RWPE1 (cell line): ENCODE measurements around the gene LYRM9.

Experiments used
- CTCF ChIA-PET: fragments of 350-600 bp; sonication (Branson Sonifier 250); formaldehyde crosslinking; extraction: SDS; loops from one replicate; lab custom pipeline; 2021; lab: Yijun Ruan, JAX
- POLR2A ChIA-PET: fragments of 400-600 bp; formaldehyde crosslinking; extraction: SDS; loops from one replicate; lab custom pipeline; 2020; ENCODE audit warnings: antibody characterized with exemption; ENCODE audit not compliant: low non-redundant PET; lab: Yijun Ruan, JAX
- DNase-seq: peaks from one replicate; pipeline ENCODE4 v3.0.0; 2012; ENCODE audit warnings: low spot score
- H3K27ac ChIP-seq: fragments of 450-650 bp; 2 replicates; pipeline ENCODE4 v1.5.1; 2017
- TF ChIP-seq, protein P1 (sequence below): fragments of 450-650 bp; conservative IDR thresholded peaks from 2 replicates; pipeline ENCODE4 v1.5.1; 2017; ENCODE audit warnings: low read depth, mild to moderate bottlenecking

Gene LYRM9

DNA sequence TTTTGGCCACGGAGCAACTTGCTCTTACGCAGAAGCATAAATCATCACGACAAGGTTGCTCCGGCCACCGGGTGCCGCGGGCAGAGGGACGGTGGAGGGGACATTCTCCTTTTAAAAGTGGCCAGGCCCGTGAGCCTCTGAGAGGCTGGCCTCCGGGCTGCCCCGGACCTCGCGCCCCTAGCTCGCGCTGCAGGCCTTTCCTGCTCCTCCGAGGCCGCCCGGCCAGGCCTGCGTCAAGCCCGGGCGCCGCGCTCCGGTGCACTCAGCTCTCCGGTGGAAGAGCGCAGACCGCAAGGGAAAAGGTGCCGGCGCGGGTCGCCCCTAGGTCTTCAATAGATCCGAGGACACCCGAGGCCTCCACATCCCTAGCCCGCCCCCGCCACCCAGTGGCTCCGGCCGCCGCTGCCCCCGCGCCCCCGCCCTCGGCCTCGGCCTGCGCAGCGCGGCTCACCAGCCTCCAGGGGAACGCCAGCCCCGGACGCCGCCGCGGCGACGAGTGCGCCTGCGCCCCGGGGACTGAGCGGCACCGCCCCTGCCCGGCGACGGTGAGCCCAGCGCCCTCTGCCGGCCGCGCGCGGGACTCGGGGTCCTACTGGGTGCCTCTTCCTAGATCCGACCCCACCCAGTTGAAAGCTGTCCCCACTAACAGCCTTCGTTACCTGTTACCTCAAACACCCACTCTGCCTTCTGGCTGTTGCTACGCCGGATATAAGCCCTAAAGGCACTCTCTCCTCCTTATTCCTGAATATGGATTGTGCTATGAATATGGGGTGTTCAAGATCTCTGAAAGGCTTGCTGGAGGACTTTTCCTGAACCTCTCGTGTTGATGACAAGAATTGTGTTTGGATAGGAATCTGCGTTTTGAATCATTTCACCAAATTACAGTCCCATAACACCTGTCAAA, at the start of gene LYRM9:
Gene LYRM9, minus strand, starts transcription at position 500 of the 904 bp plus-strand sequence. CDS start 10,671 bp downstream, outside the sequence.
- POLR2A ChIA-PET: interaction anchor here (0.9 kb wide), 1 partner anchor 8 kb away, joined by 4 read pairs; no protein-coding TSS in a partner anchor
- peak within 1 kb of the TSS; percentile 65 for H3K27ac ChIP-seq
- CTCF ChIA-PET: interaction anchor here (0.5 to 5.3 kb wide), 26 partner anchors 9 to 512 kb away, joined by 3 to 22 read pairs (median 3); no protein-coding TSS in a partner anchor
- TF ChIP-seq, protein P1, sequence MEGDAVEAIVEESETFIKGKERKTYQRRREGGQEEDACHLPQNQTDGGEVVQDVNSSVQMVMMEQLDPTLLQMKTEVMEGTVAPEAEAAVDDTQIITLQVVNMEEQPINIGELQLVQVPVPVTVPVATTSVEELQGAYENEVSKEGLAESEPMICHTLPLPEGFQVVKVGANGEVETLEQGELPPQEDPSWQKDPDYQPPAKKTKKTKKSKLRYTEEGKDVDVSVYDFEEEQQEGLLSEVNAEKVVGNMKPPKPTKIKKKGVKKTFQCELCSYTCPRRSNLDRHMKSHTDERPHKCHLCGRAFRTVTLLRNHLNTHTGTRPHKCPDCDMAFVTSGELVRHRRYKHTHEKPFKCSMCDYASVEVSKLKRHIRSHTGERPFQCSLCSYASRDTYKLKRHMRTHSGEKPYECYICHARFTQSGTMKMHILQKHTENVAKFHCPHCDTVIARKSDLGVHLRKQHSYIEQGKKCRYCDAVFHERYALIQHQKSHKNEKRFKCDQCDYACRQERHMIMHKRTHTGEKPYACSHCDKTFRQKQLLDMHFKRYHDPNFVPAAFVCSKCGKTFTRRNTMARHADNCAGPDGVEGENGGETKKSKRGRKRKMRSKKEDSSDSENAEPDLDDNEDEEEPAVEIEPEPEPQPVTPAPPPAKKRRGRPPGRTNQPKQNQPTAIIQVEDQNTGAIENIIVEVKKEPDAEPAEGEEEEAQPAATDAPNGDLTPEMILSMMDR: peak; percentile 97
- DNase-seq: peak; percentile 87

DNA sequence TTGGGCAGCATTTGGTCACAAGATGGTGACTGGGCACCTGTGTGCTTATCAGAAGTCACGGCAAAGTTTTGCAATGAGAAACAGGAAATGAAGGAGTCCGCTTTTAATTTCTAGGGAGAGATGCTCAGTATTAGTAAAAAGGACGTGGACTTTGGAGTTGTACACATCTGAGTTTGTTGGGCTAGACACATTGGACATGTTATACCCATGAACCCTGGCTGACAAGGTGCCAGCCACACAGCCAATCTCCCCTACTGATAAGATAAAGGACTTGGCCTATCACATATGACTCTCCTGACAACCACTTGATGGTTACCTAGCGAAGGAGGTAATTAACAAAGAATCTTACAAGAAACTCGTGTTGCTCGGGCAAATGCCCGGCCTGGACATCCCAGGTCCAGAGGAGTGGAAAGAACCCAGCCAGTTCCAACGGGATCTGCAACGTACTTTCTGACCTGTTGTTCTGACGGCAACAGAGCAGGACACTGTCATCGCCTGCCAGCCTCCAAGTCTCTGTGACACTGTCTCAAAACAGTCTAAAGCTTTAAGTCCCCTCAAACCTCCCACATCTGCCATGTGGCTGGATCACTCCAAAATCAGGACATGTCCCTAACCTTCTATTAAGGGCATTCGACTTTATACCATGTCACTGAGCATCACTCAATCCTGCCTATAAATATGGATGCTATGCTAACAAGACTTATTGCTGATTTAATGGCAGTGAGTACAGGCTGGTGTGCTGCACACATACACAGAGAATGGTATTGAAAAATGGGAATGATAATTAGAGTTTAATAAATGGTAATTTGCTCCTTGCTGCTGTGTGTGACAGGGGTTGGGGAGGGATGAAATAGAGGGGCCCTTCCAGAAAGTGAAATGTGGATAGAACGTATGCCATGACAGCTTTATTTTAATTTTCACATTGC, 47.6 kb upstream of the LYRM9 start:
- CTCF ChIA-PET: no interaction called here
- H3K27ac ChIP-seq: no peak overlapping the region
- DNase-seq: no peak
- POLR2A ChIA-PET: no interaction called here
- TF ChIP-seq, protein P1: no peak

DNA sequence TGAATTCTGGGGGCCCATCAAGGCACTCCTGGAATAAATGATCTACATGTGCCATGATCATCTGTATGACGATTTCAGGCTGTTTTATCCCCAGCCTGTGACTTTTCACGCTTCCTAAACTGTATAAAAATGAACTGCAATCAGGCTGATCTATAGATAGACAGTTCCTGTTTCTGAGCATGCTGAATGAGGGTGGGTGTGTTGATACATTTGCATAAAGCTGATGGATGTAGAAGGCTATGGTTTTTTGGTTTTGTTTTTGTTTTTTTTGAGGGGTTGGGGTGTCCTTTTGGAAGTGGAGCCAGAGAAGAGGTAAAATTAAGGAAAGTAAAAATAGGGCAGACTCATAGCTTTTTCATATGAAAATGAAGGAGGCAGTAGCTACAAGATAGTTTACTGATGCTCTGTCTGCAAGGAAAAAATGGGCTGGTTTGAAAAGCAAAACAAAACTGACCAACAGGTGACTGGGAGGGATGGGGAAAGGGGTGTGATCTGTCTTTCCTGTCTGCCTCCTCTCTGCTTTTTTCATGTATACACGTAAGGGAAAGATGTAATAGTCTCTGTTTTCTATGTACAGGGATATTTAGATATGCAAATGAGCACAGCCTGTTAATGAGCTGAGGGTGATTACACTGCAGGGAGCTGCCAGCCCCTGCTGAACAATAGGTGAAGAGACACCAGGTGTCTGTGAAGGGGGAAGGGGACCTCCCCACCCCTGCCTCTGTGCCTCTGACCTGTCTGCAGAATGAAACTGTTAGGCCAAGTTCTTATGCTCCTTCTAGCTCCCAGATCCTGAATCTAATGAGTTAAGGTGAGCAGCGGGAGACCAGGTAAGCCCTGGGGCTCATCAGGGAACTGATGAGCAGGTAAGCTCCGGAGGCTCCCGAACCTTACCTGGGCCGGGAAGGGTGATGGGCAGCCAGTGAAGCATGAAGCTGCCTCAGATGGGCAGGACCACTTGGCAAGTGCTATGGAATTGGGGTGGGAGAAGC, 46.6 kb upstream of the LYRM9 start:
- DNase-seq: no peak
- ChIA-PET CTCF (interaction anchor here (1.2 kb wide), 1 partner anchor 47 kb away, joined by 4 read pairs; the partner anchor contains the start of gene LYRM9), POLR2A (no interaction called here)
- H3K27ac ChIP-seq: no peak overlapping the region
- TF ChIP-seq, protein P1: no peak

DNA sequence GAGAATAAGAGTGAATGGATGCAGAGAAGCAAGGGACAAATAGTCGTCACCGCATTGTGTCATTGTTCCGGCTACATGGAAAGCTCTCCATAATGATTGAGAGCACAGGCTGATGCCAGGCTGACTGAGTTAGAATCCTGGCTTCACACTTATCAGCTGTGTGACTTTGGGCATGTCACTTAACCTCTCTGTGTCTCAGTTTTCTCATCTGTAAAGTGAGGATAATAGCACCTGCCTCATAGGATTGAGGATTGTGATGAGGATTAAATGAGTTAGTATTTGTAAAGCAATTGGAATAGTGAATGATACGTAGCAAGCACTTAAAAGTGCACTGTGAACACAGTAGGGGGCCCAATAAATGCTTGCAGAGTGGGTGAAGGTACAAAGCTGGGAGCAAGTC, 45.7 kb upstream of the LYRM9 start:
- ChIA-PET POLR2A (no interaction called here), CTCF (interaction anchor here (1.2 kb wide), 1 partner anchor 46 kb away, joined by 4 read pairs; the partner anchor contains the start of gene LYRM9)
- TF ChIP-seq, protein P1: no peak
- DNase-seq: no peak
- H3K27ac ChIP-seq: no peak overlapping the region

DNA sequence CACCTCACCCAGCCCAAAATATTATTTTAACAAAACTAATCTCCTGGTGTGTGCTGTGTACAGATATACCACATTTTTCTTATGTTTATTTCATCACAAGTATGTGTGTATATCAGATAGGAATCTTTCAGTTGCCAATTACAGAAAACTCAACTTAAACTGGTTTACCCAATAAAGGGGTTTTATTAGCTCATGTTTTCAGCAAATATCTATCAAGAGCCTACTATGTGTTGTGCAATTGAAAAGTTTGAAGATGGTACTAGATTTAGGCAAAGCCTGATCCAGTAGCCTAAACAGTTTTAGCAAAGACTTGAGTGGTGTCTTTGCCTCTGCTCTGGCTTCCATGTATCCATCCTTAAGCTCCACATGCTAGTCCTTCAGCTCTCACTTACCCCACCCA, 45.1 kb upstream of the LYRM9 start:
- ChIA-PET CTCF (no interaction called here), POLR2A (no interaction called here)
- TF ChIP-seq, protein P1: no peak
- no peak for DNase-seq
- no peak overlapping the region for H3K27ac ChIP-seq
